Mucosa of gallbladder (tissue), 1 donor: ENCODE measurements around the gene DNAH10. TPM values are rescaled to one million over a fixed set of nuclear protein-coding genes. Genes with fewer than 3 reads are reported as not detected.

Experiments used
- DNase-seq: peaks from one replicate; pipeline ENCODE4 v3.0.0-alpha.2; 2020; ENCODE audit warnings: low spot score
- total RNA-seq: library from RNA; stranded (reverse); gene quantifications from one replicate; pipeline ENCODE4 v1.2.1, GENCODE V29; 2021
- donor health status: DM: no; HTN: no; CAD: no.

The DNAH10 gene
- total RNA-seq, 1 donor from 2014 or later = 0.23 TPM

GRCh38 chr12:123840765-123841425, 78.8 kb downstream of the DNAH10 start:
- DNase-seq = no peak

- DNase-seq = no peak
Measured at GRCh38 chr12:123843912-123844748, 82.0 kb downstream of the DNAH10 start.

- no peak for DNase-seq
Measured at GRCh38 chr12:123845881-123846280, 83.8 kb downstream of the DNAH10 start.

GRCh38 chr12:123846340-123846739, 84.2 kb downstream of the DNAH10 start:
- DNase-seq = no peak

- DNase-seq = no peak
Measured at GRCh38 chr12:123847019-123847418, 84.9 kb downstream of the DNAH10 start.

GRCh38 chr12:123847876-123848275, 85.8 kb downstream of the DNAH10 start:
- no peak for DNase-seq

GRCh38 chr12:123849517-123849916, 87.4 kb downstream of the DNAH10 start:
- no peak for DNase-seq

GRCh38 chr12:123850246-123851134, 88.4 kb downstream of the DNAH10 start:
- no peak for DNase-seq

- DNase-seq = no peak
Measured at GRCh38 chr12:123853396-123854070, 91.4 kb downstream of the DNAH10 start.

GRCh38 chr12:123854232-123854631, 92.1 kb downstream of the DNAH10 start:
- DNase-seq = no peak

GRCh38 chr12:123854918-123855317, 92.8 kb downstream of the DNAH10 start:
- DNase-seq = no peak

- DNase-seq = no peak
Measured at GRCh38 chr12:123856681-123857080, 94.6 kb downstream of the DNAH10 start.

GRCh38 chr12:123858176-123858575, 96.1 kb downstream of the DNAH10 start:
- DNase-seq = no peak

- DNase-seq = no peak
Measured at GRCh38 chr12:123859035-123859434, 96.9 kb downstream of the DNAH10 start.

GRCh38 chr12:123860377-123860776, 98.3 kb downstream of the DNAH10 start:
- DNase-seq = no peak

GRCh38 chr12:123861392-123861791, 99.3 kb downstream of the DNAH10 start:
- DNase-seq = no peak

- no peak for DNase-seq
Measured at GRCh38 chr12:123867141-123867540, 105.0 kb downstream of the DNAH10 start.

GRCh38 chr12:123868791-123869190, 106.7 kb downstream of the DNAH10 start:
- DNase-seq = no peak

- DNase-seq = no peak
Measured at GRCh38 chr12:123873793-123874192, 111.7 kb downstream of the DNAH10 start.

GRCh38 chr12:123877968-123878367, 115.9 kb downstream of the DNAH10 start:
- DNase-seq = no peak

- DNase-seq = no peak
Measured at GRCh38 chr12:123879101-123879500, 117.0 kb downstream of the DNAH10 start.

GRCh38 chr12:123879691-123880090, 117.6 kb downstream of the DNAH10 start:
- no peak for DNase-seq
